ENCODE results near the gene PRR22.

DNA sequence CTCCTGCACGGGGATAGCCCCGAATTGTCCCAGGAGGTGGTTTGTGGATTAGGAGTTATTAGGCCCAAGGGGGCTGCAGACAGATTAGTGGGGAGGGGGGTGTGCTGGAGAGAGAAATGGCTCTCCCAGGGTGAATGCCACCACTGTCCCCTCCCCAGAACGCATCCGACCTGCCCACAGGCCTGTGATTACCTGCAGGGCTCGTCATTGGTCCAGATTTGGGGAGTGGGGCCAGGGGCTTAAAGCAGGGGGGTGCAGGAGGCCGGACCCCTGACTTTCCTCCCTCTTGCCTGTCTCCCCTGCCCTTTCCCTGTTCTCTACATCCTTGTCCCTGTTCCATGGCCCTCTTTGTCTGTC, 21.6 kb upstream of the PRR22 start:
- TF ChIP-seq, protein P1, sequence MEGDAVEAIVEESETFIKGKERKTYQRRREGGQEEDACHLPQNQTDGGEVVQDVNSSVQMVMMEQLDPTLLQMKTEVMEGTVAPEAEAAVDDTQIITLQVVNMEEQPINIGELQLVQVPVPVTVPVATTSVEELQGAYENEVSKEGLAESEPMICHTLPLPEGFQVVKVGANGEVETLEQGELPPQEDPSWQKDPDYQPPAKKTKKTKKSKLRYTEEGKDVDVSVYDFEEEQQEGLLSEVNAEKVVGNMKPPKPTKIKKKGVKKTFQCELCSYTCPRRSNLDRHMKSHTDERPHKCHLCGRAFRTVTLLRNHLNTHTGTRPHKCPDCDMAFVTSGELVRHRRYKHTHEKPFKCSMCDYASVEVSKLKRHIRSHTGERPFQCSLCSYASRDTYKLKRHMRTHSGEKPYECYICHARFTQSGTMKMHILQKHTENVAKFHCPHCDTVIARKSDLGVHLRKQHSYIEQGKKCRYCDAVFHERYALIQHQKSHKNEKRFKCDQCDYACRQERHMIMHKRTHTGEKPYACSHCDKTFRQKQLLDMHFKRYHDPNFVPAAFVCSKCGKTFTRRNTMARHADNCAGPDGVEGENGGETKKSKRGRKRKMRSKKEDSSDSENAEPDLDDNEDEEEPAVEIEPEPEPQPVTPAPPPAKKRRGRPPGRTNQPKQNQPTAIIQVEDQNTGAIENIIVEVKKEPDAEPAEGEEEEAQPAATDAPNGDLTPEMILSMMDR (conservative IDR thresholded peaks at IDR 0.05; ENCODE audit: low read length), result no peak; the same call in 1 of the 2 replicates
- no peak for TF ChIP-seq EZH2phosphoT487 (IDR thresholded peaks at IDR 0.05; ENCODE audit: borderline replicate concordance, low read depth, low read length)
